ENCODE results near the gene MLX.
A peak's percentile ranks its signal among the peaks of the same experiment; 100 is the strongest.

Gene MLX

GRCh38 chr17:42591411-42591810 lies 24.5 kb downstream of the MLX start:
- no peak overlapping the region for H3K27ac ChIP-seq
- no peak for TF ChIP-seq CTCF (conservative IDR thresholded peaks at IDR 0.05)

- no peak overlapping the region for H3K27ac ChIP-seq
- TF ChIP-seq CTCF (conservative IDR thresholded peaks at IDR 0.05): no peak
Measured at GRCh38 chr17:42596386-42596785, 29.5 kb downstream of the MLX start.

GRCh38 chr17:42598905-42599304 lies 32.0 kb downstream of the MLX start:
- H3K27ac ChIP-seq: no peak overlapping the region
- no peak for TF ChIP-seq CTCF (conservative IDR thresholded peaks at IDR 0.05)

- no peak overlapping the region for H3K27ac ChIP-seq
- no peak for TF ChIP-seq CTCF (conservative IDR thresholded peaks at IDR 0.05)
Measured at GRCh38 chr17:42603318-42603717, 36.4 kb downstream of the MLX start.

GRCh38 chr17:42607769-42608168 lies 40.9 kb downstream of the MLX start:
- TF ChIP-seq CTCF (conservative IDR thresholded peaks at IDR 0.05): no peak
- peak overlapping the region; percentile 81 for H3K27ac ChIP-seq

GRCh38 chr17:42608305-42609181 lies 41.6 kb downstream of the MLX start:
- TF ChIP-seq CTCF (conservative IDR thresholded peaks at IDR 0.05): no peak
- H3K27ac ChIP-seq: peak overlapping the region; percentile 81

GRCh38 chr17:42609182-42609813 lies 42.4 kb downstream of the MLX start, which contains the start of the genes RETREG3 and TUBG1:
TSS of gene RETREG3 (minus strand) at chr17:42609374. CDS start at chr17:42609324, 50 bp downstream.
TSS of gene TUBG1 (plus strand) at chr17:42609683. CDS start at chr17:42609738, 55 bp downstream.
- peak within 1 kb of the TSS; percentile 81 for H3K27ac ChIP-seq
- peak; percentile 12; the same call in 1 of the 2 replicates for TF ChIP-seq CTCF (conservative IDR thresholded peaks at IDR 0.05)

- H3K27ac ChIP-seq: peak overlapping the region; percentile 81
Measured at GRCh38 chr17:42609814-42610801, 43.2 kb downstream of the MLX start.
